Lung (tissue), 12 donors: ENCODE measurements around the gene PLPPR4. TPM values are rescaled to one million over a fixed set of nuclear protein-coding genes. Genes with fewer than 3 reads are reported as not detected.

Experiments used
- ATAC-seq: fragments of 200-7000 bp; cut with Tn5 transposase; one replicate; pipeline ENCODE4 v1.9.1; 2020; ENCODE audit warnings: moderate number of reproducible peaks; ENCODE audit not compliant: insufficient read depth, low FRiP score
- DNase-seq, 3 donors: peaks; one replicate each; pipeline ENCODE4 v3.0.0-alpha.2; 2013 to 2017
- H3K27ac ChIP-seq, 2 donors: one replicate each; pipeline ENCODE4 v1.5.1; 2013; ENCODE audit warnings: mild to moderate bottlenecking in 2 of 2, moderate library complexity in 2 of 2, control low read depth in 1 of 2, inconsistent platforms in 1 of 2, low read depth in 1 of 2, low read length in 1 of 2
- H3K27me3 ChIP-seq, 3 donors: one replicate each; pipeline ENCODE4 v1.5.1; 2013; ENCODE audit warnings: low read length in 2 of 3; ENCODE audit not compliant: control insufficient read depth in 3 of 3, insufficient read depth in 3 of 3
- H3K36me3 ChIP-seq, 4 donors: one replicate each; pipeline ENCODE4 v1.5.1; 2013; ENCODE audit warnings: low read length in 4 of 4, mild to moderate bottlenecking in 1 of 4, moderate library complexity in 1 of 4; ENCODE audit not compliant: control insufficient read depth in 4 of 4, insufficient read depth in 4 of 4
- H3K4me1 ChIP-seq, 5 donors: one replicate each; pipeline ENCODE4 v1.5.1; 2013; ENCODE audit warnings: low read length in 5 of 5, mild to moderate bottlenecking in 2 of 5, moderate library complexity in 1 of 5; ENCODE audit not compliant: control insufficient read depth in 5 of 5, insufficient read depth in 5 of 5
- H3K4me3 ChIP-seq: one replicate; pipeline ENCODE4 v1.5.1; 2013; ENCODE audit warnings: mild to moderate bottlenecking, control low read depth, moderate library complexity
- H3K9ac ChIP-seq, 2 donors: one replicate each; pipeline ENCODE4 v1.5.1; 2013; ENCODE audit warnings: low read length in 2 of 2, control low read depth in 1 of 2; ENCODE audit not compliant: insufficient read depth in 1 of 2
- H3K9me3 ChIP-seq, 4 donors: one replicate each; pipeline ENCODE4 v1.5.1; 2013; ENCODE audit warnings: low read length in 3 of 4, mild to moderate bottlenecking in 1 of 4, moderate library complexity in 1 of 4; ENCODE audit not compliant: control insufficient read depth in 4 of 4, insufficient read depth in 3 of 4
- CTCF ChIP-seq: IDR thresholded peaks from 2 replicates; pipeline ENCODE4 v1.5.1; 2012; ENCODE audit warnings: mild to moderate bottlenecking; ENCODE audit errors: control extremely low read depth, extremely low read depth
- WGBS, 2 donors: extraction: QIAGEN DNeasy Blood & Tissue Kit; methylation state at CpG; one replicate each; pipeline ENCODE4 v1.1.7; 2013; 5-methylcytosine and 5-hydroxymethylcytosine counted together
- polyA plus RNA-seq, 2 donors: library from polyadenylated mRNA; stranded (reverse); fragments of 200-250 nt; gene quantifications; one replicate each; pipeline ENCODE4 v1.2.1, GENCODE V29; 2013
- total RNA-seq, 2 donors: library from RNA; depleted of rRNA in 1 of 2; stranded (reverse); fragments of >200 nt in 1 of 2; gene quantifications; one replicate each; pipeline ENCODE4 v1.2.1, GENCODE V29; 2014 to 2021
- donor health status: control.
- donor health status: control.
- donor health status: Bipolar disorder and iron deficiency.
- donor health status: healthy.
- donor health status: DM: yes; HTN: yes; CAD: no.

Gene PLPPR4
- total and polyA plus RNA-seq, 4 donors: 0.20 to 31.2 (median 0.95) TPM

- no peak for DNase-seq
- 88 to 89% methylated on average over 7 of the region's 7 CpGs for WGBS, 2 donors
Observed at GRCh38 chr1:99306056-99306455, 41.8 kb downstream of the PLPPR4 start.

GRCh38 chr1:99306644-99307043, 42.4 kb downstream of the PLPPR4 start:
- TF ChIP-seq CTCF: no peak
- Histone ChIP-seq H3K4me1 (peaks cover 0 to 3% (median 0%) of the 10 kb centered on the region in 5 donors), H3K9me3 (peaks cover 0 to 5% (median 0%) of the 10 kb centered on the region in 4 donors), H3K9ac (no peak overlapping the region), H3K27ac (no peak overlapping the region), H3K36me3 (peaks cover 0 to 18% (median 4%) of the 10 kb centered on the region in 4 donors), H3K4me3 (no peak overlapping the region), H3K27me3 (no peaks in the 10 kb centered on the region)
- DNase-seq (no peak), ATAC-seq (no peak)
- WGBS, 2 donors: 90 to 93% methylated on average over 15 of the region's 15 CpGs

More at GRCh38 chr1:99306056-99306455, 41.8 kb downstream of the PLPPR4 start:
- Histone ChIP-seq H3K27ac (no peak overlapping the region), H3K27me3 (no peaks in the 10 kb centered on the region), H3K9ac (no peak overlapping the region), H3K4me3 (no peak overlapping the region), H3K4me1 (peaks cover 0 to 7% (median 0%) of the 10 kb centered on the region in 5 donors), H3K9me3 (peaks cover 0 to 5% (median 0%) of the 10 kb centered on the region in 4 donors), H3K36me3 (peaks cover 0 to 18% (median 4%) of the 10 kb centered on the region in 4 donors)
- no peak for TF ChIP-seq CTCF
- no peak for ATAC-seq

GRCh38 chr1:99315305-99315704, 51.0 kb downstream of the PLPPR4 start:
- Histone ChIP-seq H3K36me3 (no peaks in the 10 kb centered on the region), H3K9me3 (no peaks in the 10 kb centered on the region), H3K27me3 (no peaks in the 10 kb centered on the region), H3K27ac (no peak overlapping the region), H3K4me1 (no peaks in the 10 kb centered on the region), H3K4me3 (no peak overlapping the region), H3K9ac (no peak overlapping the region)
- WGBS, 2 donors: 95 to 97% methylated on average over 1 of the region's 1 CpG
- no peak for ATAC-seq
- DNase-seq: no peak
- TF ChIP-seq CTCF: no peak
